ENCODE measurements around the gene MTNR1A. TPM values are rescaled to one million over a fixed set of nuclear protein-coding genes. Genes with fewer than 3 reads are reported as not detected.

MTNR1A gene
- total and polyA plus RNA-seq, 3 experiments from 2014 or later = not detected

DNA sequence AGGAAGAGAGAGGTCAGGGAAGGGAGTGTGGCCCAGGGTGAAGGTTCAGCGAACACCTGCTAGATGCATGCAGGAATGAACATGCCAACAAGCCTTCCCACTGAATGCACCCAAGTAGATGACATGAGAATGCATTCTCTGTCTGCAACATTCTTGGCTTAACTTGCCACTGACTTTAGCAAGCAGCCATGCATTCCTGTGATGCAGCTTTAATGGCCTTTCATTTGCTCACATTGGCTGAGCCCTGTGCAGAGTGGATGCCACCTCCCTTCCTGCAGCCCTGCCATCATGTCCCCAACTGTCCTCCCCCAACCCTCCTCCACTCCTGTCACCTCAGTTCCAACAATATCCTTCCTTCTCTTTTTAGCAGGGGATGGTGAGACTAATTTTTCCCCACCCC is 25.3 kb upstream of the MTNR1A start:
- H3K27me3 Mint-ChIP-seq = no peaks in the 10 kb centered on the region
- Histone ChIP-seq H3K4me1 (ENCODE audit: insufficient read depth, low read length) (no peaks in the 10 kb centered on the region), H3K27ac (ENCODE audit: low read depth, low read length) (no peak overlapping the region), H3K9me3 (ENCODE audit: low read length) (no peaks in the 10 kb centered on the region), H3K4me3 (ENCODE audit: low read length) (no peak overlapping the region), H3K27me3 (ENCODE audit: insufficient read depth, low read length, poor library complexity, severe bottlenecking) (no peaks in the 10 kb centered on the region), H3K36me3 (ENCODE audit: insufficient read depth, low read length) (no peaks in the 10 kb centered on the region)
- no peaks in the 10 kb centered on the region for H3K36me3 Mint-ChIP-seq
- CTCF ChIA-PET = no interaction called here
- peaks cover 3 to 8% (median 6%) of the 10 kb centered on the region in 5 donors for H3K9me3 Mint-ChIP-seq
- H3K27ac Mint-ChIP-seq = no peak overlapping the region
- no peak overlapping the region for H3K4me3 Mint-ChIP-seq
- POLR2A ChIA-PET = no interaction called here
- no peak for DNase-seq
- H3K4me1 Mint-ChIP-seq = no peaks in the 10 kb centered on the region

DNA sequence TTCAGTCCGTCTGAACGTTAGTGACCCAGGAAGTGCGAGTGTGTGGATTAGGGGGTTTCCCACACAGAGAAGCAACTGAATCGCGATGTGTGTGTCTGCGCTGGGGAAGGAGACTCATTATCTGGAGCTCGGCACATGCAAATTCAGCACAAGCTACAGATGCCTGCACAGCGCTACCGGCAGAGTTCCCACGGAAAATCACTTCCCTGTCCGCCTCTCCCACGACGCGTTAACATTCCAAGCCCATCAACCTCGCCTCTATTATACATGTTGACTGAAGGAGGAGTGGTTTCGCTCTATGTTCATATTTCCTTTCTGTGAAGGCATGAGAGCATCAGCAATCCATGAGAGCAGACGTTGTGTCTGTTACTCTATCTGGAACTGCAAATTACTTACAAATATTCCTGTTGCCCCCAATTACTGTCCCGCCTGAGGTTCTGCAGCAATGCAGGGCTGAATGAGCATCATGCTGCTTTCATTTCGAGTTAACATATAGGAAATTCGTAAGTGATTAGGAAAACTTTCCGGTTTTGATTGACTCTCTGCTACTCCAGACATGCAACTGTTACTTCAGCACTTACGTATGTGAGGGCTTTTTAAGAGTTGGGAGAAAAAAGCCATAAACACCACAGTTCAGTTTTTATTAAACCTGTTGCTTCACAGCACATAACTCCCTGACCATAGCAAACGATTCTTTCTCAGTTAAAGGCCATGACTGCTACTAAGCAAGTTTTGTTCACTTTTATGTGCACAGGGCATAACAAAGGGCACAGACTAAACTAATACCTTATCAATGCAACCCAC is 15.0 kb upstream of the MTNR1A start:
- no peaks in the 10 kb centered on the region for H3K4me1 Mint-ChIP-seq
- CTCF ChIA-PET = no interaction called here
- Histone ChIP-seq H3K27me3 (ENCODE audit: insufficient read depth, low read length, poor library complexity, severe bottlenecking) (no peaks in the 10 kb centered on the region), H3K27ac (ENCODE audit: low read depth, low read length) (no peak overlapping the region), H3K4me1 (ENCODE audit: insufficient read depth, low read length) (no peaks in the 10 kb centered on the region), H3K36me3 (ENCODE audit: insufficient read depth, low read length) (no peaks in the 10 kb centered on the region), H3K9me3 (ENCODE audit: low read length) (no peaks in the 10 kb centered on the region), H3K4me3 (ENCODE audit: low read length) (no peak overlapping the region)
- H3K36me3 Mint-ChIP-seq = no peaks in the 10 kb centered on the region
- H3K9me3 Mint-ChIP-seq = peaks cover 0 to 2% (median 0%) of the 10 kb centered on the region in 5 donors
- H3K4me3 Mint-ChIP-seq = no peak overlapping the region
- POLR2A ChIA-PET = no interaction called here
- peaks cover 0 to 4% of the 10 kb centered on the region in 2 donors for H3K27me3 Mint-ChIP-seq
- no peak for DNase-seq
- no peak overlapping the region for H3K27ac Mint-ChIP-seq

DNA sequence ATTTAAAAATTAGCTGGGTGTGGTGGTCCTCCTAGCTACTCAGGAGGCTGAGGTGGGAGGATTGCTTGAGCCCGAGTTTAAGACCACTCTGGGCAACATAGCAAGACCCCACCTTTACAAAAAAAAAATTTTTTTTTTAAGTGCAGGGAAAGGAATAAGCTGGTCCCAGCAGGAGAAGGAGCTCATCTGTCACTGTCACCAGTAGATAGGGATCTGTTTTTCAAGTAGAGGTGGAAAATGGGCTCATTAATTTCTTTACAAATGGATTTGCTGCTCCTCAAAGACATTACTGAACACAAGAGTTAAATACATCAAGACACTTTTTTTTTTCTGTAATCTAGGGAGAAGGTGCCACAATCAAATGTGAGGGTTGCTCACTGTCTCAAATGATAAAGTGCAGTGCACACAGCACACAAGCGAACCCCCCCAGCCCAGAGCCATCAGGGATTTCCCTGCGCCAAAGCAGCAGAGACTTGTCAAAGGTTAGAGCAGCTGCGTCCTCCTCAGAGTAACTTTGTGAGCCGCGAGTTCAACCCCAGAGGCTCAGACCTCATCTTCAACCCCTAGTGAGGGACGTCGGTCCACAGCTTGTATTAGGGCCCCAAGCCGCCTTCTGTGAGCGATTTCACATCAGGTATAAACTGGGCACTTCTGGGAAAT is 14.3 kb upstream of the MTNR1A start:
- Mint-ChIP-seq H3K27ac (no peak overlapping the region), H3K4me3 (no peak overlapping the region), H3K9me3 (peaks cover 0 to 2% (median 0%) of the 10 kb centered on the region in 5 donors), H3K4me1 (no peaks in the 10 kb centered on the region), H3K27me3 (peaks cover 0 to 4% of the 10 kb centered on the region in 2 donors), H3K36me3 (no peaks in the 10 kb centered on the region)
- H3K9me3 ChIP-seq (ENCODE audit: low read length) = no peaks in the 10 kb centered on the region
- H3K4me1 ChIP-seq (ENCODE audit: insufficient read depth, low read length) = no peaks in the 10 kb centered on the region
- DNase-seq = no peak
- CTCF ChIA-PET = no interaction called here
- H3K36me3 ChIP-seq (ENCODE audit: insufficient read depth, low read length) = no peaks in the 10 kb centered on the region
- no peak overlapping the region for H3K27ac ChIP-seq (ENCODE audit: low read depth, low read length)
- H3K27me3 ChIP-seq (ENCODE audit: insufficient read depth, low read length, poor library complexity, severe bottlenecking) = no peaks in the 10 kb centered on the region
- POLR2A ChIA-PET = no interaction called here
- H3K4me3 ChIP-seq (ENCODE audit: low read length) = no peak overlapping the region

DNA sequence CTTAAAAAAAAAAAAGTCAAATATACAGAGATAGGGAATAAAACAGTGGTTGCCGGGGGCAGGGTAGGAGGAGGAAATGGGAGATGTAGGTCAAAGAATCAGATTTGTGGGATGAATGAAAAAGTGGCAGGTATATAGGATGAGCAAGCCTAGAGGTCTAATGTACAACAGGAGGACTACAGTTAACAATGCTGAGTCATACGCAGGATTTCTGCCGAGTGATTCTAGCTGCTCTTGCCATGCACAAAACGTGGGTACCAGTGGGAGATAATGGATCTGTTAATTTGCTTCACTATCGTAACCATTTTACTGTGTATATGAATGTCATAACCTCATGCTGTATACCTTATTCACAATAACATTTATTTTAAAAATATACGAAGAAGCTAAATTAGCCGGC is 10.7 kb upstream of the MTNR1A start:
- Mint-ChIP-seq H3K9me3 (peaks cover 0 to 2% (median 0%) of the 10 kb centered on the region in 5 donors), H3K36me3 (no peaks in the 10 kb centered on the region), H3K4me1 (no peaks in the 10 kb centered on the region), H3K27ac (no peak overlapping the region), H3K27me3 (peaks cover 0 to 6% of the 10 kb centered on the region in 2 donors), H3K4me3 (no peak overlapping the region)
- ChIA-PET CTCF (no interaction called here), POLR2A (no interaction called here)
- Histone ChIP-seq H3K36me3 (ENCODE audit: insufficient read depth, low read length) (no peaks in the 10 kb centered on the region), H3K27ac (ENCODE audit: low read depth, low read length) (no peak overlapping the region), H3K27me3 (ENCODE audit: insufficient read depth, low read length, poor library complexity, severe bottlenecking) (no peaks in the 10 kb centered on the region), H3K4me3 (ENCODE audit: low read length) (no peak overlapping the region), H3K9me3 (ENCODE audit: low read length) (no peaks in the 10 kb centered on the region), H3K4me1 (ENCODE audit: insufficient read depth, low read length) (no peaks in the 10 kb centered on the region)
- DNase-seq = no peak

DNA sequence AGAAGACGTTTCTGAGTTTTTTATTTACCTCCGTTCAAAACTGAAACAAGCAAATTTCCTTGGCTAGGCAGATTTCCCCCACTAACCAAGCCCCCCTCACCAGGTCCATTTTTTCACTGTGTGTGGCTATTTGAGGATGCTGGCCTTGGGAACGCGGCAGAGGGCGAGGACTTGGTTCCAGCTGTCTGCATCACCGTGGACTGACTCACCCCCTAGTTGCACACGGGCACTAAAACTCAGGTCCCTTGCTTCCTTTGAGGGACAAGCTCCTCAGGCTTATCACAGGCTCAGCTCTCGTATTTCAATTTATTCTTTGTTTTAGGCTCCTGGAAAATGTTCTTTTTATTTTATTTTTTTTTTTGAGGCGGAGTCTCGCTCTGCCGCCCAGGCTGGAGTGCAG is 8.4 kb upstream of the MTNR1A start:
- Mint-ChIP-seq H3K4me3 (no peak overlapping the region), H3K9me3 (peaks cover 0 to 2% (median 0%) of the 10 kb centered on the region in 5 donors), H3K27me3 (peaks cover 0 to 6% of the 10 kb centered on the region in 2 donors), H3K36me3 (no peaks in the 10 kb centered on the region), H3K4me1 (no peaks in the 10 kb centered on the region), H3K27ac (no peak overlapping the region)
- no peaks in the 10 kb centered on the region for H3K9me3 ChIP-seq (ENCODE audit: low read length)
- no peaks in the 10 kb centered on the region for H3K36me3 ChIP-seq (ENCODE audit: insufficient read depth, low read length)
- no peaks in the 10 kb centered on the region for H3K4me1 ChIP-seq (ENCODE audit: insufficient read depth, low read length)
- H3K4me3 ChIP-seq (ENCODE audit: low read length) = no peak overlapping the region
- no peak overlapping the region for H3K27ac ChIP-seq (ENCODE audit: low read depth, low read length)
- H3K27me3 ChIP-seq (ENCODE audit: insufficient read depth, low read length, poor library complexity, severe bottlenecking) = no peaks in the 10 kb centered on the region
- CTCF ChIA-PET = no interaction called here
- no peak for DNase-seq
- POLR2A ChIA-PET = no interaction called here

DNA sequence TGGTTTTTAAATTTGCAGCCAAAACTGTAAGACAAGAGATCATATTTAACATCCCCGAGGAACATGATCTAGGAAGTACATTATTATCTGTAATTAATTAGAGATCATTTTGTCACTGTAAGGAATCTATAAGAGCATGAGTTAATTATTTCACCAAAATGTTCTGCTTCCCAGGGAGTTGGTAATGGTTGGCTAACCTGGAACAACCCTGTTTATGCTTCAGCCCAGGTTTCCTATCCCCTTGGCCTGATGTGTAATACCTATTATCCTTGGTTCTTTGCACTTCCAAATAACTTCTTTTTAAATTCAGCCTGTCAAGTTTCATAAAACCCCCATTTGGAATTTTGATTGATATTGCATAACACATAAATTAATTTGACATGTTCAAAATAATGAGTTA is 6.4 kb upstream of the MTNR1A start:
- Histone ChIP-seq H3K27ac (ENCODE audit: low read depth, low read length) (no peak overlapping the region), H3K9me3 (ENCODE audit: low read length) (no peaks in the 10 kb centered on the region), H3K4me3 (ENCODE audit: low read length) (no peak overlapping the region), H3K4me1 (ENCODE audit: insufficient read depth, low read length) (no peaks in the 10 kb centered on the region), H3K36me3 (ENCODE audit: insufficient read depth, low read length) (no peaks in the 10 kb centered on the region), H3K27me3 (ENCODE audit: insufficient read depth, low read length, poor library complexity, severe bottlenecking) (no peaks in the 10 kb centered on the region)
- Mint-ChIP-seq H3K4me1 (no peaks in the 10 kb centered on the region), H3K36me3 (no peaks in the 10 kb centered on the region), H3K27me3 (peaks cover 0 to 6% of the 10 kb centered on the region in 2 donors), H3K9me3 (peaks cover 0 to 2% (median 0%) of the 10 kb centered on the region in 5 donors), H3K27ac (no peak overlapping the region), H3K4me3 (no peak overlapping the region)
- no peak for DNase-seq
- ChIA-PET POLR2A (no interaction called here), CTCF (no interaction called here)

DNA sequence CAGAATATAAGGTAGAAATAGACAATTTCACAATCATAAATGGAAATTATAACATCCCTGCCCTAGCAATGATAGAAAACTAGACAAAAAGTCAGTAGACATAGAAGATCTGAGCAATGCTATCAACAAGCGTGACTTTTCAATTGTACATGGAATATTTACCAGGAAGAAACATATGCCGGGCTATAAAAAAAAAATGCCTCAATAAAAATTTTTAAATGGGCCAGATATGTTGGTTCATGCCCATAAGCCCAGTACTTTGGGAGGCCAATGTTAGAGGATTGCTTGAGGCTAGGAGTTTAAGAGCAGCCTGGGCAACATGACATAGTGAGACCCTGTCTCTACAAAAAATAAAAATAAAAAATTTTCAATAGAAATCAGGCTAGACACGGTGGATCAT is 5.3 kb upstream of the MTNR1A start:
- ChIA-PET POLR2A (no interaction called here), CTCF (no interaction called here)
- Mint-ChIP-seq H3K9me3 (peaks cover 0 to 2% (median 0%) of the 10 kb centered on the region in 5 donors), H3K36me3 (no peaks in the 10 kb centered on the region), H3K27ac (no peak overlapping the region), H3K4me1 (no peaks in the 10 kb centered on the region), H3K4me3 (no peak overlapping the region), H3K27me3 (peaks cover 2 to 5% of the 10 kb centered on the region in 2 donors)
- Histone ChIP-seq H3K9me3 (ENCODE audit: low read length) (no peaks in the 10 kb centered on the region), H3K4me1 (ENCODE audit: insufficient read depth, low read length) (no peaks in the 10 kb centered on the region), H3K4me3 (ENCODE audit: low read length) (no peak overlapping the region), H3K27ac (ENCODE audit: low read depth, low read length) (no peak overlapping the region), H3K27me3 (ENCODE audit: insufficient read depth, low read length, poor library complexity, severe bottlenecking) (no peaks in the 10 kb centered on the region), H3K36me3 (ENCODE audit: insufficient read depth, low read length) (no peaks in the 10 kb centered on the region)
- DNase-seq = no peak

DNA sequence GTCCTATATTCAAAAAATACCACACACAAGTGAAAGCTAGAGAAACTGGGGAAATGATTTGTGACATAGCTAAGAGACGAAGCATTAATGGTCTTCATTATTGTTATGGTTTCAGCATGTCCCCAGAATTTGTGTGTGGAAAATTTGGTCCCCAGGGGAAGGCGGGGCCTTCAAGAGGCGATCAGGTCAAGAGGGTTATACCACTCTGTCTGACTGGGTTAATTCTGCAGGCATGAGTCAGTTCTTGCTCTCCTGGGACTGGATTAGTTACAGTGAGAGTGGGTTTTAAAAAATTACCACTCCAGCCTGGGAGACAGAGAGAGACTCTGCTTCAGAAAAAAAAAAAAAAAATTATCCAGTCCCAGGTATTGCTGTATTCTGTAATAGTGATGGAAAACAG is 2.1 kb upstream of the MTNR1A start:
- Histone ChIP-seq H3K36me3 (ENCODE audit: insufficient read depth, low read length) (no peaks in the 10 kb centered on the region), H3K27ac (ENCODE audit: low read depth, low read length) (no peak overlapping the region), H3K4me3 (ENCODE audit: low read length) (no peak overlapping the region), H3K9me3 (ENCODE audit: low read length) (no peaks in the 10 kb centered on the region), H3K4me1 (ENCODE audit: insufficient read depth, low read length) (no peaks in the 10 kb centered on the region), H3K27me3 (ENCODE audit: insufficient read depth, low read length, poor library complexity, severe bottlenecking) (no peaks in the 10 kb centered on the region)
- H3K4me1 Mint-ChIP-seq = no peaks in the 10 kb centered on the region
- H3K27me3 Mint-ChIP-seq = peaks cover 7 to 24% of the 10 kb centered on the region in 2 donors
- H3K27ac Mint-ChIP-seq = no peak overlapping the region
- H3K36me3 Mint-ChIP-seq = no peaks in the 10 kb centered on the region
- POLR2A ChIA-PET = no interaction called here
- H3K4me3 Mint-ChIP-seq = no peak overlapping the region
- no peak for DNase-seq
- CTCF ChIA-PET = no interaction called here
- peaks cover 0 to 3% (median 0%) of the 10 kb centered on the region in 5 donors for H3K9me3 Mint-ChIP-seq
